Vagina (tissue), 2 donors: ENCODE results near the gene ECE1. TPM values are rescaled to one million over a fixed set of nuclear protein-coding genes. Genes with fewer than 3 reads are reported as not detected.

Source experiments
- DNase-seq, 2 donors: peaks; one replicate each; pipeline ENCODE4 v3.0.0-alpha.2; 2017; ENCODE audit errors: extremely low spot score in 2 of 2
- H3K27ac ChIP-seq: fragments of 200-600 bp; sonication (generic); one replicate; pipeline ENCODE4 v1.5.1; 2019
- H3K27me3 ChIP-seq: fragments of 200-600 bp; sonication (generic); one replicate; pipeline ENCODE4 v1.5.1; 2019
- H3K36me3 ChIP-seq, 2 donors: fragments of 200-600 bp; sonication (generic); one replicate each; pipeline ENCODE4 v1.5.1; 2017 to 2019
- H3K4me1 ChIP-seq: fragments of 200-600 bp; sonication (generic); one replicate; pipeline ENCODE4 v1.5.1; 2019
- H3K4me3 ChIP-seq, 2 donors: fragments of 200-600 bp; sonication (generic); 1 replicate in 1 of 2; 2 replicates in 1 of 2; pipeline ENCODE4 v1.5.1; 2016 to 2019
- H3K9me3 ChIP-seq: fragments of 200-600 bp; sonication (generic); one replicate; pipeline ENCODE4 v1.5.1; 2019
- POLR2A ChIP-seq, 2 donors: fragments of 450-650 bp; IDR thresholded peaks; one replicate each; pipeline ENCODE4 v1.6.1; 2017; ENCODE audit warnings: antibody characterized with exemption in 2 of 2, mild to moderate bottlenecking in 2 of 2, moderate library complexity in 2 of 2
- POLR2AphosphoS5 ChIP-seq, 2 donors: sonication (generic); formaldehyde crosslinking; IDR thresholded peaks; one replicate each; pipeline ENCODE4 v1.9.0; 2017; ENCODE audit warnings: antibody characterized with exemption in 2 of 2, mild to moderate bottlenecking in 2 of 2, low read depth in 1 of 2; ENCODE audit not compliant: insufficient read depth in 1 of 2
- intact Hi-C: fragments of 100-400 bp; cut with DNase I; formaldehyde crosslinking; loops from one replicate; pipeline ENCODE4 v1.15.1; 2023
- total RNA-seq: library from RNA; depleted of rRNA; stranded (reverse); fragments of >200 nt; gene quantifications from one replicate; pipeline ENCODE4 v1.2.3, GENCODE V29; 2016
- TF ChIP-seq, protein P1 (sequence below), 3 experiments: fragments of 450-650 bp in 2 of 3; fragments of 200-600 bp in 1 of 3; sonication (generic) in 1 of 3; IDR thresholded peaks; one replicate each; pipeline ENCODE4 v1.5.1; 2017 to 2019; ENCODE audit warnings: antibody characterized with exemption in 3 of 3, mild to moderate bottlenecking in 2 of 3, moderate library complexity in 2 of 3

The ECE1 gene
- 93.8 TPM for total RNA-seq

DNA sequence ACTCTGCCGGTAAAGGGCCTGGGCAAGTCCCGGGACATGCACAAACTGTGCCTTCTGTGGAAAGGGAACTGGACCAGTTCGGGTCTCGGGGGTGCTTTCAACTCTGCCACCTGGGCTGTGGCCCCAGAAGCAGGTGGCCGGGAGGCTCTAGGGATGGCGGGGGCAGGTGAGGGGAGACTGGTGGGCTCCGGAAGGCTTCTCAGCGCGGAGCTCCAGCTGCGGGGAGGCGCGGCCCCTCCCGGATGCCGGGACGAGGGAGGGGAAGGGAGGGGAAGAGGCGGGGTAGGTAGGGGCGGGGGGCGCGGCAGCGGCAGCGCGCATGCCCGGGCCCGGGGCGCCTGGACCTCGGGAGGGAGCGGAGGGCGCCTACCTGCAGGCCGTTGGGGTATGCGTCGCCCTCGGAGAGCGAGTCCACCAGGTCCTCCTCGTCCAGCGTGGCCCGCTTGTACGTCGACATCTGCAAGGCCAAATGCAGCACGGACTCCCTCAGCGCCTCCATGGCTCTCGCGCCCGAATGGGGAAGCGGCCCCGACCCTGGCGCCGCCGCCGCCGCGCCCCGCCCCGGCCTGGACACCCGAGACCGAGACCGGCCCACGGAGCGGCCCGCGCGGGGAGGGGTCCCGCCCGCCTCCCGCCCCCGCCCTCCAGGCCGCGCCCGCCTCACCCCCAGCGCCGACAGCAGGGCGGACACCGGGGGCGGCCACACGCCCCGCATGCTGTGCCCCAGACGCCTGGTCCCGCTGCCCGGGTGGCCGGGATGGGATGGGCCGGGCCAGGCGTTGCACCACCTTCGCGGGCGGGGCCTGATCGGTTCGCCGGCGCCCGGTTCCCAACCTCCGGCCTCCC is at the start of gene ECE1:
Gene ECE1, minus strand, starts transcription at position 764 of the 846 bp plus-strand sequence. Its CDS starts 49 bp downstream, at position 715.
- TF ChIP-seq POLR2AphosphoS5 (IDR thresholded peaks at IDR 0.05; ENCODE audit: insufficient read depth in 1 of 2, low read depth in 1 of 2) (peak in 1 of 2 donors; percentile 49), POLR2A (IDR thresholded peaks at IDR 0.05) (peak in 1 of 2 donors; percentile 22)
- TF ChIP-seq, protein P1, sequence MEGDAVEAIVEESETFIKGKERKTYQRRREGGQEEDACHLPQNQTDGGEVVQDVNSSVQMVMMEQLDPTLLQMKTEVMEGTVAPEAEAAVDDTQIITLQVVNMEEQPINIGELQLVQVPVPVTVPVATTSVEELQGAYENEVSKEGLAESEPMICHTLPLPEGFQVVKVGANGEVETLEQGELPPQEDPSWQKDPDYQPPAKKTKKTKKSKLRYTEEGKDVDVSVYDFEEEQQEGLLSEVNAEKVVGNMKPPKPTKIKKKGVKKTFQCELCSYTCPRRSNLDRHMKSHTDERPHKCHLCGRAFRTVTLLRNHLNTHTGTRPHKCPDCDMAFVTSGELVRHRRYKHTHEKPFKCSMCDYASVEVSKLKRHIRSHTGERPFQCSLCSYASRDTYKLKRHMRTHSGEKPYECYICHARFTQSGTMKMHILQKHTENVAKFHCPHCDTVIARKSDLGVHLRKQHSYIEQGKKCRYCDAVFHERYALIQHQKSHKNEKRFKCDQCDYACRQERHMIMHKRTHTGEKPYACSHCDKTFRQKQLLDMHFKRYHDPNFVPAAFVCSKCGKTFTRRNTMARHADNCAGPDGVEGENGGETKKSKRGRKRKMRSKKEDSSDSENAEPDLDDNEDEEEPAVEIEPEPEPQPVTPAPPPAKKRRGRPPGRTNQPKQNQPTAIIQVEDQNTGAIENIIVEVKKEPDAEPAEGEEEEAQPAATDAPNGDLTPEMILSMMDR (IDR thresholded peaks at IDR 0.05): no peak
- intact Hi-C loops: no loop called here
- H3K4me1 ChIP-seq: peaks cover 64% of the 10 kb centered on the region
- H3K27me3 ChIP-seq: no peaks in the 10 kb centered on the region
- peak within 1 kb of the TSS; percentile 87 for H3K27ac ChIP-seq
- no peak for DNase-seq
- H3K4me3 ChIP-seq: peak within 1 kb of the TSS; percentile 59 to 86
- H3K36me3 ChIP-seq: no peaks in the 10 kb centered on the region
- H3K9me3 ChIP-seq: no peaks in the 10 kb centered on the region

DNA sequence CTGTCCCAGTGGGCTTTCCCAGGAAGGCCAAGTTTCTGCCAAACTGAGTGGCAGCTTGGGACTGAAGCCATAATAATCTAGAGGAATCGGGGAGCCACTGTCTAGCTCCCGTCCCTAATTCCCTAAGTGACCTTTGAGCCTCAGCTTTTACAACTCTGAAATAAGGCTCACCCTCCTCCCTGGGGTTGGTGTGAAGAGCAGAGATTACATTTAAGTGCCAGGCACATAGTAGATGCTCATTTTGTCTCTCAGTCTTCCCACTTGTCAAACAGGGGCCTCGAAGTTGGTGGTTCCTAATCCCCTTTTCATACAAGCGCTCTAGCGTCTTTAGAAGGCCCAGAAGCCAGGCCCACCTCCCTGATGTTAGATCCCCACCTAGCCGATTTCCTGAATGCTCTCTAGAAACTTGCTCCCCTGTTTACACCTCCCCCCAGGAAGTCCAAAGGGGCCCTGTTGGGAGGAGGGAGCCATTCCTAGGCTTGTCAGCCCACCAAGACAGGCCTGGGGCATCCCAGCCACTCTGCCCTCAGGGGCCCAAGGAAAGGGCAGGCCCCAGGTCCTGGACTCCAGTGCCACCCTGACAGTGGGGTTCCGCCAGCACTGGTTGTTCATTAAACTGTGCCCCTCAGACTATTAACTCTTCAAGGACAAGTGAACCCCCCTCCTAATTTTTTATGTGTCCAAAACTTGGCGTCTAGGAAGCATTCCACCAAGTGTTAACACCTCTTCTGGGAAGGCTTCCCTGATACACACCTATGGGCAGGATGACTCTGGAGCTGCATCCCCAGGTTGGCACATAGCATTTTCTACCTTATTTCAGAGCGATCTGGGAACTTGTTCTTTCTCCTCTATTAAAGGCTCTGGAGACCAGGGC is 49.3 kb upstream of the ECE1 start:
- Histone ChIP-seq H3K9me3 (no peaks in the 10 kb centered on the region), H3K36me3 (no peaks in the 10 kb centered on the region), H3K4me3 (no peak overlapping the region), H3K27me3 (no peaks in the 10 kb centered on the region), H3K27ac (peak overlapping the region; percentile 89), H3K4me1 (peaks cover 98% of the 10 kb centered on the region)
- DNase-seq: peak in 1 of 2 donors; percentile 86
- intact Hi-C loops: loop anchor here (2.0 to 5.0 kb wide), 2 partner anchors 23 to 77 kb away; no protein-coding TSS in a partner anchor
- TF ChIP-seq, protein P1 (IDR thresholded peaks at IDR 0.05): no peak
- TF ChIP-seq POLR2A (IDR thresholded peaks at IDR 0.05): no peak
- TF ChIP-seq POLR2AphosphoS5 (IDR thresholded peaks at IDR 0.05; ENCODE audit: insufficient read depth in 1 of 2, low read depth in 1 of 2): no peak

DNA sequence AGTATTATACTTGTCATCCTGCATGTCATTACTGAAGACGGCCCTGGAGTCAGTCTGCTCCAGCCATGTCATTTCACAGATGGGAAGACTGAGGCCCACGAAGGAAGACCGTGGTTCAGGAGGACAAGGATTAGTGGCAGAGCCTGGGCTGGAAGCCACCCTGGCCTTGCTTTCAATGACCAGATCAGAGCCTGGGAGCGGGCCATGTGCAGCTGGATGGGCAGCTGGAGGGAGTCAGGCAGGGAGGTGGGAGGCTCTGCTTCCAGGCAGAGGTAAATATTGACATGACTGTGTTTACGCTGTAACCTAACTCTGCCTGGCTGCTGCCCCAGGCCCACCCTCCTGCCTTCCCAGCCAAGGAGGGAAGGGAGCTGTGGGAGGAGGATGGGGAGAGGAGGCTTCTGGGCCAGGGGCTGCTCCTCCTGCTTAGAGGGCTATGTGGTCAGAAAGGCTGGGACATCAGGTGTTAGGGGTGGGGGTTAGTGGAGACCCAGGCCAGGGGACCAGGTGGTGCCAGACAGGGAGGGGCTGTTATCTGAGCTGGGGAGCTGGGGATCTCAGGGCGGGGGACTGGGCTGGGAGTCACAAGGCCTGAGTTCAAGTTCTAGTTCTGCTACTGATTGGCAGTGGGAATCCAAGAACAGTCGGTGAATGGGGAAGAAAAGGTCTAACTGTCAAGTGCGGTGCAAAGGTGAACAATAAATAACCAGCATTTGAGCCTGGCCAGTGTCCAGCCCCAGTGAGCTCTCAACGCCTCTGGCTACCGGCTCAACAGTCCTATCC is 48.5 kb upstream of the ECE1 start:
- Histone ChIP-seq H3K27ac (peak overlapping the region; percentile 89), H3K36me3 (no peaks in the 10 kb centered on the region), H3K4me1 (peaks cover 100% of the 10 kb centered on the region), H3K4me3 (no peak overlapping the region), H3K9me3 (no peaks in the 10 kb centered on the region), H3K27me3 (no peaks in the 10 kb centered on the region)
- intact Hi-C loops: loop anchor here (2.0 to 5.0 kb wide), 2 partner anchors 22 to 76 kb away; no protein-coding TSS in a partner anchor
- TF ChIP-seq, protein P1 (IDR thresholded peaks at IDR 0.05): no peak
- TF ChIP-seq POLR2A (IDR thresholded peaks at IDR 0.05): no peak
- peak in 1 of 2 donors; percentile 79 for TF ChIP-seq POLR2AphosphoS5 (IDR thresholded peaks at IDR 0.05; ENCODE audit: insufficient read depth in 1 of 2, low read depth in 1 of 2)
- DNase-seq: peak in 1 of 2 donors; percentile 97

DNA sequence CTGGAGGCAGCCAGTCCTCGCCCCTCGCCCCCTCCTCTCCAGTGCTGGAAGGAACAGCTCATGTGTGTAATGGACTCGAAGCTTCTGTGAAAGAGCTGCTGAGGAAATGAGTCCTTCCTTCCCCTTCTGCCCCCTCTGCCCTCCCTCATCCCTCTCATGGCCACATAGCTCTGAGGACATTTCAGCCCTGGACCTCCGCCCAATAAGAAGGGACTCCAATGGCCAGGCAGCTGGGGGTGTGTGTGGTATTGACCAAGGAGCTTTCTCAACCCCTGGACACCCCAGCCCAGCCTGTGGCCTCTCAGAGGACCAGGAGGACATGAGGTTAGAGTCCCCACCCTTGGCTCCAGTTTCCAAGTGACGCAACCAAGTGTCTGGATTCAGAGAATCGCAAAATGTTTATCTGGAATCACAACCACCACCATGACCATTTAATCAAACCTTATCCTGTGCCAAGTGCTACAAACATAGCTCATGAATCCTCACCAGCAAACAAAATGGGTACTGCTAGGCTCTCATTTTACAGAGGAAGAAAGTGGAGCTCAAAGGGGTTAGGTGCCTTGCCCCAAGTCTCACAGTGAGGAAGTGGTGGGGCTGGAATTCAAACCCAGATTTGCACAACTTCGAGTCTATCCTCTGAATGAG is 47.8 kb upstream of the ECE1 start:
- TF ChIP-seq POLR2A (IDR thresholded peaks at IDR 0.05) (peak in 1 of 2 donors; percentile 26), POLR2AphosphoS5 (IDR thresholded peaks at IDR 0.05; ENCODE audit: insufficient read depth in 1 of 2, low read depth in 1 of 2) (peak; percentile 66 to 77)
- TF ChIP-seq, protein P1 (IDR thresholded peaks at IDR 0.05): no peak
- H3K36me3 ChIP-seq: no peaks in the 10 kb centered on the region
- intact Hi-C loops: loop anchor here (2.0 to 5.0 kb wide), 2 partner anchors 21 to 76 kb away; no protein-coding TSS in a partner anchor
- peaks cover 100% of the 10 kb centered on the region for H3K4me1 ChIP-seq
- H3K4me3 ChIP-seq: no peak overlapping the region
- H3K9me3 ChIP-seq: no peaks in the 10 kb centered on the region
- no peaks in the 10 kb centered on the region for H3K27me3 ChIP-seq
- H3K27ac ChIP-seq: peak overlapping the region; percentile 89
- peak in 1 of 2 donors; percentile 99 for DNase-seq
